Activated naive CD4-positive, alpha-beta T cell treated with anti-CD3 and anti-CD28 coated beads for 36 hours (primary cell): ENCODE measurements around the gene MTTP. TPM values are rescaled to one million over a fixed set of nuclear protein-coding genes. Genes with fewer than 3 reads are reported as not detected.
A peak's percentile ranks its signal among the peaks of the same experiment; 100 is the strongest.

ENCODE experiments used
- CTCF ChIA-PET: fragments of 350-600 bp; sonication (Branson Sonifier 250); formaldehyde crosslinking; loops from one replicate; lab custom pipeline; 2021; ENCODE audit warnings: antibody characterized with exemption; lab: Charles Lee
- DNase-seq: peaks from one replicate; pipeline ENCODE4 v3.0.0-alpha.2; 2020
- H3K27ac Mint-ChIP-seq: one replicate; pipeline ENCODE4 v1.8.0; 2021; ENCODE audit warnings: mild to moderate bottlenecking, mixed read lengths
- H3K27me3 Mint-ChIP-seq: one replicate; pipeline ENCODE4 v1.8.0; 2021; ENCODE audit warnings: low read depth, mixed read lengths
- H3K36me3 Mint-ChIP-seq: one replicate; pipeline ENCODE4 v1.8.0; 2021; ENCODE audit warnings: low read depth, mixed read lengths
- H3K4me1 Mint-ChIP-seq: one replicate; pipeline ENCODE4 v1.8.0; 2021; ENCODE audit warnings: low read depth, mixed read lengths
- H3K4me3 Mint-ChIP-seq: one replicate; pipeline ENCODE4 v1.8.0; 2021; ENCODE audit warnings: mild to moderate bottlenecking, moderate library complexity, mixed read lengths
- H3K9me3 Mint-ChIP-seq: one replicate; pipeline ENCODE4 v1.8.0; 2021; ENCODE audit warnings: mixed read lengths
- intact Hi-C: fragments of 100-400 bp; cut with micrococcal nuclease; formaldehyde crosslinking; loops from one replicate; pipeline ENCODE4 v1.15.1; 2023
- total RNA-seq, 2 experiments: library from RNA; stranded (reverse); gene quantifications; one replicate each; pipeline ENCODE4 v1.2.3, GENCODE V29; 2021

MTTP gene
- total RNA-seq, 2 experiments from 2014 or later, result 0.47 TPM; not detected in 1

GRCh38 chr4:99606716-99607115 is 32.1 kb downstream of the MTTP start:
- H3K27ac Mint-ChIP-seq, result no peak overlapping the region
- intact Hi-C loops, result no loop called here
- peaks cover 22% of the 10 kb centered on the region for H3K27me3 Mint-ChIP-seq
- H3K36me3 Mint-ChIP-seq, result no peaks in the 10 kb centered on the region
- H3K9me3 Mint-ChIP-seq, result no peaks in the 10 kb centered on the region
- H3K4me1 Mint-ChIP-seq, result no peaks in the 10 kb centered on the region
- no peak overlapping the region for H3K4me3 Mint-ChIP-seq
- CTCF ChIA-PET, result no interaction called here
- no peak for DNase-seq

- CTCF ChIA-PET, result no interaction called here
- Mint-ChIP-seq H3K36me3 (no peaks in the 10 kb centered on the region), H3K4me1 (no peaks in the 10 kb centered on the region), H3K9me3 (no peaks in the 10 kb centered on the region), H3K4me3 (no peak overlapping the region), H3K27ac (no peak overlapping the region), H3K27me3 (peaks cover 25% of the 10 kb centered on the region)
- no peak for DNase-seq
- intact Hi-C loops, result no loop called here
These were observed 33.8 kb downstream of the MTTP start for GRCh38 chr4:99608417-99608816.

GRCh38 chr4:99610605-99611175 is 36.1 kb downstream of the MTTP start:
- intact Hi-C loops, result no loop called here
- CTCF ChIA-PET, result no interaction called here
- H3K4me1 Mint-ChIP-seq, result no peaks in the 10 kb centered on the region
- H3K27ac Mint-ChIP-seq, result no peak overlapping the region
- H3K4me3 Mint-ChIP-seq, result no peak overlapping the region
- H3K27me3 Mint-ChIP-seq, result peaks cover 19% of the 10 kb centered on the region
- DNase-seq, result no peak
- no peaks in the 10 kb centered on the region for H3K36me3 Mint-ChIP-seq
- H3K9me3 Mint-ChIP-seq, result no peaks in the 10 kb centered on the region

GRCh38 chr4:99612281-99612680 is 37.7 kb downstream of the MTTP start:
- Mint-ChIP-seq H3K4me1 (no peaks in the 10 kb centered on the region), H3K9me3 (no peaks in the 10 kb centered on the region), H3K27ac (no peak overlapping the region), H3K4me3 (no peak overlapping the region), H3K36me3 (no peaks in the 10 kb centered on the region), H3K27me3 (peaks cover 17% of the 10 kb centered on the region)
- intact Hi-C loops, result no loop called here
- CTCF ChIA-PET, result no interaction called here
- DNase-seq, result no peak

GRCh38 chr4:99612704-99613103 is 38.1 kb downstream of the MTTP start:
- H3K27me3 Mint-ChIP-seq, result peaks cover 14% of the 10 kb centered on the region
- no peak for DNase-seq
- intact Hi-C loops, result no loop called here
- H3K4me1 Mint-ChIP-seq, result no peaks in the 10 kb centered on the region
- no peaks in the 10 kb centered on the region for H3K9me3 Mint-ChIP-seq
- CTCF ChIA-PET, result interaction anchor here (0.7 kb wide), 1 partner anchor 196 kb away, joined by 4 read pairs; no protein-coding TSS in a partner anchor
- H3K4me3 Mint-ChIP-seq, result no peak overlapping the region
- no peaks in the 10 kb centered on the region for H3K36me3 Mint-ChIP-seq
- no peak overlapping the region for H3K27ac Mint-ChIP-seq

- intact Hi-C loops, result loop anchor here (2.0 kb wide), 1 partner anchor 52 kb away; no protein-coding TSS in a partner anchor
- H3K27ac Mint-ChIP-seq, result no peak overlapping the region
- CTCF ChIA-PET, result interaction anchor here (1.0 kb wide), 1 partner anchor 16 kb away, joined by 4 read pairs; no protein-coding TSS in a partner anchor
- no peaks in the 10 kb centered on the region for H3K4me1 Mint-ChIP-seq
- no peaks in the 10 kb centered on the region for H3K9me3 Mint-ChIP-seq
- no peak overlapping the region for H3K4me3 Mint-ChIP-seq
- no peaks in the 10 kb centered on the region for H3K36me3 Mint-ChIP-seq
- DNase-seq, result no peak
- H3K27me3 Mint-ChIP-seq, result peaks cover 11% of the 10 kb centered on the region
These were observed 39.9 kb downstream of the MTTP start for GRCh38 chr4:99614491-99614890.

GRCh38 chr4:99615170-99615820 is 40.7 kb downstream of the MTTP start:
- CTCF ChIA-PET, result interaction anchor here (0.7 kb wide), 1 partner anchor 1140 kb away, joined by 3 read pairs; no protein-coding TSS in a partner anchor
- no peak for DNase-seq
- H3K27ac Mint-ChIP-seq, result no peak overlapping the region
- no peak overlapping the region for H3K4me3 Mint-ChIP-seq
- intact Hi-C loops, result loop anchor here (2.0 kb wide), 1 partner anchor 52 kb away; no protein-coding TSS in a partner anchor
- H3K4me1 Mint-ChIP-seq, result no peaks in the 10 kb centered on the region
- peaks cover 5% of the 10 kb centered on the region for H3K27me3 Mint-ChIP-seq
- no peaks in the 10 kb centered on the region for H3K9me3 Mint-ChIP-seq
- H3K36me3 Mint-ChIP-seq, result no peaks in the 10 kb centered on the region

GRCh38 chr4:99617374-99617773 is 42.8 kb downstream of the MTTP start:
- Mint-ChIP-seq H3K9me3 (no peaks in the 10 kb centered on the region), H3K4me1 (no peaks in the 10 kb centered on the region), H3K27me3 (peaks cover 3% of the 10 kb centered on the region), H3K36me3 (no peaks in the 10 kb centered on the region), H3K4me3 (no peak overlapping the region), H3K27ac (no peak overlapping the region)
- intact Hi-C loops, result no loop called here
- CTCF ChIA-PET, result no interaction called here
- DNase-seq, result no peak

- H3K9me3 Mint-ChIP-seq, result no peaks in the 10 kb centered on the region
- CTCF ChIA-PET, result no interaction called here
- no peak overlapping the region for H3K27ac Mint-ChIP-seq
These were observed 47.7 kb downstream of the MTTP start for GRCh38 chr4:99622341-99622740.

GRCh38 chr4:99624141-99624719 is 49.6 kb downstream of the MTTP start:
- Mint-ChIP-seq H3K4me1 (no peaks in the 10 kb centered on the region), H3K4me3 (no peak overlapping the region), H3K27ac (no peak overlapping the region), H3K9me3 (no peaks in the 10 kb centered on the region), H3K27me3 (peaks cover 4% of the 10 kb centered on the region), H3K36me3 (no peaks in the 10 kb centered on the region)
- DNase-seq, result peak; percentile 18
- intact Hi-C loops, result no loop called here
- CTCF ChIA-PET, result no interaction called here

More at GRCh38 chr4:99622341-99622740, 47.7 kb downstream of the MTTP start:
- Mint-ChIP-seq H3K27me3 (peaks cover 4% of the 10 kb centered on the region), H3K4me1 (no peaks in the 10 kb centered on the region), H3K4me3 (no peak overlapping the region), H3K36me3 (no peaks in the 10 kb centered on the region)
- intact Hi-C loops, result no loop called here
- DNase-seq, result no peak

- no peak overlapping the region for H3K4me3 Mint-ChIP-seq
- CTCF ChIA-PET, result no interaction called here
- H3K27ac Mint-ChIP-seq, result no peak overlapping the region
- H3K9me3 Mint-ChIP-seq, result no peaks in the 10 kb centered on the region
- DNase-seq, result no peak
- peaks cover 4% of the 10 kb centered on the region for H3K27me3 Mint-ChIP-seq
- intact Hi-C loops, result no loop called here
- peaks cover 5% of the 10 kb centered on the region for H3K4me1 Mint-ChIP-seq
- no peaks in the 10 kb centered on the region for H3K36me3 Mint-ChIP-seq
These were observed 50.7 kb downstream of the MTTP start for GRCh38 chr4:99625369-99625768.

GRCh38 chr4:99628040-99628439 is 53.4 kb downstream of the MTTP start:
- Mint-ChIP-seq H3K27ac (no peak overlapping the region), H3K4me1 (peaks cover 5% of the 10 kb centered on the region), H3K4me3 (no peak overlapping the region), H3K36me3 (no peaks in the 10 kb centered on the region), H3K9me3 (no peaks in the 10 kb centered on the region), H3K27me3 (no peaks in the 10 kb centered on the region)
- DNase-seq, result no peak
- intact Hi-C loops, result no loop called here
- CTCF ChIA-PET, result no interaction called here
